Pancreas (tissue), 10 donors: ENCODE data around the gene PLXDC1. TPM values are rescaled to one million over a fixed set of nuclear protein-coding genes. Genes with fewer than 3 reads are reported as not detected.

Source experiments
- ATAC-seq, 4 donors: fragments of 200-7000 bp; cut with Tn5 transposase; one replicate each; pipeline versions ENCODE4 v1.8.0 to v1.9.1; 2020; ENCODE audit warnings: mild to moderate bottlenecking in 4 of 4, moderate library complexity in 4 of 4
- DNase-seq, 6 donors: peaks; one replicate each; pipeline ENCODE4 v3.0.0-alpha.2; 2020
- FAIRE-seq: peaks from 2 replicates; lab custom pipeline; 2012; peaks lifted over from hg19 to GRCh38; lab: Jason Lieb, UNC
- H3K27ac ChIP-seq, 4 donors: fragments of 200-600 bp; sonication (generic); 1 replicate in 3 of 4; 2 replicates in 1 of 4; pipeline versions ENCODE4 v1.5.0 to v1.8.0; 2020
- H3K27me3 ChIP-seq, 4 donors: fragments of 200-600 bp; one replicate each; pipeline ENCODE4 v1.8.0; 2021
- H3K36me3 ChIP-seq, 3 donors: fragments of 200-600 bp; sonication (generic) in 1 of 3; one replicate each; pipeline versions ENCODE4 v1.5.0 to v1.8.0; 2020 to 2021
- H3K4me1 ChIP-seq, 3 donors: fragments of 200-600 bp; one replicate each; pipeline ENCODE4 v1.8.0; 2021
- H3K4me3 ChIP-seq, 4 donors: fragments of 200-600 bp; sonication (generic) in 2 of 4; one replicate each; pipeline versions ENCODE4 v1.5.0 to v1.8.0; 2020 to 2021
- H3K9me3 ChIP-seq, 4 donors: fragments of 200-600 bp; one replicate each; pipeline ENCODE4 v1.8.0; 2021
- WGBS, 2 donors: extraction: QIAGEN DNeasy Blood & Tissue Kit; methylation state at CpG; one replicate each; pipeline ENCODE4 v1.1.7; 2013; 5-methylcytosine and 5-hydroxymethylcytosine counted together
- intact Hi-C, 3 donors: fragments of 100-400 bp; cut with DNase I; formaldehyde crosslinking; loops; one replicate each; pipeline versions ENCODE4 v1.11.1 to v1.14.2; 2022
- polyA plus RNA-seq, 2 donors: library from polyadenylated mRNA; stranded (reverse); fragments of 200-250 nt; gene quantifications; one replicate each; pipeline ENCODE4 v1.2.3, GENCODE V29; 2013
- total RNA-seq, 6 donors: library from RNA; stranded (reverse); fragmentation: NEBNext Ultra II Directional in 4 of 6; extraction: Animal tissue kit (Norgen Biotek cat#: 25700) in 4 of 6; gene quantifications; one replicate each; pipeline versions ENCODE4 v1.2.1 to v1.2.4, GENCODE V29; 2021 to 2023
- TF ChIP-seq, protein P1 (sequence below), 4 donors: fragments of 200-600 bp; sonication (generic) in 3 of 4; IDR thresholded peaks; one replicate each; pipeline versions ENCODE4 v1.5.0 to v1.8.0; 2021; ENCODE audit warnings: antibody characterized with exemption in 4 of 4
- donor health status: healthy with polysubstance abuse.
- donor health status: DM: no; HTN: no; CAD: no; lungs with moderate emphysema.
- donor health status: DM: no; HTN: no; CAD: no.
- donor health status: control.
- donor health status: control.
- donor health status: Bipolar disorder and iron deficiency.
- donor health status: DM: yes; HTN: yes; CAD: no.
- donor health status: DM: no; HTN: no; CAD: no.
- donor health status: DM: no; HTN: no; CAD: no.
- donor health status: DM: yes; HTN: yes; CAD: no.

PLXDC1 gene
- total and polyA plus RNA-seq, 8 donors, result 0.88 to 5.6 (median 1.9) TPM

GRCh38 chr17:39192901-39193300 lies 41.5 kb upstream of the PLXDC1 start:
- intact Hi-C loops, result no loop called here
- no peak for FAIRE-seq
- H3K9me3 ChIP-seq, result no peaks in the 10 kb centered on the region
- no peak overlapping the region for H3K27ac ChIP-seq
- H3K27me3 ChIP-seq, result no peaks in the 10 kb centered on the region
- H3K4me1 ChIP-seq, result no peaks in the 10 kb centered on the region
- TF ChIP-seq, protein P1, sequence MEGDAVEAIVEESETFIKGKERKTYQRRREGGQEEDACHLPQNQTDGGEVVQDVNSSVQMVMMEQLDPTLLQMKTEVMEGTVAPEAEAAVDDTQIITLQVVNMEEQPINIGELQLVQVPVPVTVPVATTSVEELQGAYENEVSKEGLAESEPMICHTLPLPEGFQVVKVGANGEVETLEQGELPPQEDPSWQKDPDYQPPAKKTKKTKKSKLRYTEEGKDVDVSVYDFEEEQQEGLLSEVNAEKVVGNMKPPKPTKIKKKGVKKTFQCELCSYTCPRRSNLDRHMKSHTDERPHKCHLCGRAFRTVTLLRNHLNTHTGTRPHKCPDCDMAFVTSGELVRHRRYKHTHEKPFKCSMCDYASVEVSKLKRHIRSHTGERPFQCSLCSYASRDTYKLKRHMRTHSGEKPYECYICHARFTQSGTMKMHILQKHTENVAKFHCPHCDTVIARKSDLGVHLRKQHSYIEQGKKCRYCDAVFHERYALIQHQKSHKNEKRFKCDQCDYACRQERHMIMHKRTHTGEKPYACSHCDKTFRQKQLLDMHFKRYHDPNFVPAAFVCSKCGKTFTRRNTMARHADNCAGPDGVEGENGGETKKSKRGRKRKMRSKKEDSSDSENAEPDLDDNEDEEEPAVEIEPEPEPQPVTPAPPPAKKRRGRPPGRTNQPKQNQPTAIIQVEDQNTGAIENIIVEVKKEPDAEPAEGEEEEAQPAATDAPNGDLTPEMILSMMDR (IDR thresholded peaks at IDR 0.05), result no peak
- no peak overlapping the region for H3K4me3 ChIP-seq
- DNase-seq, result no peak
- H3K36me3 ChIP-seq, result no peaks in the 10 kb centered on the region
- WGBS, 2 donors, result 92% methylated on average over 15 to 16 of the region's 16 CpGs
- ATAC-seq, result no peak

GRCh38 chr17:39191750-39192510 lies 40.5 kb upstream of the PLXDC1 start:
- H3K9me3 ChIP-seq, result no peaks in the 10 kb centered on the region
- H3K4me3 ChIP-seq, result no peak overlapping the region
- no peaks in the 10 kb centered on the region for H3K27me3 ChIP-seq
- intact Hi-C loops, result no loop called here
- no peaks in the 10 kb centered on the region for H3K4me1 ChIP-seq
- ATAC-seq (no peak), FAIRE-seq (no peak), DNase-seq (no peak)
- 86 to 88% methylated on average over 9 of the region's 9 CpGs for WGBS, 2 donors
- TF ChIP-seq, protein P1 (IDR thresholded peaks at IDR 0.05), result no peak
- no peaks in the 10 kb centered on the region for H3K36me3 ChIP-seq
- H3K27ac ChIP-seq, result no peak overlapping the region

DNA sequence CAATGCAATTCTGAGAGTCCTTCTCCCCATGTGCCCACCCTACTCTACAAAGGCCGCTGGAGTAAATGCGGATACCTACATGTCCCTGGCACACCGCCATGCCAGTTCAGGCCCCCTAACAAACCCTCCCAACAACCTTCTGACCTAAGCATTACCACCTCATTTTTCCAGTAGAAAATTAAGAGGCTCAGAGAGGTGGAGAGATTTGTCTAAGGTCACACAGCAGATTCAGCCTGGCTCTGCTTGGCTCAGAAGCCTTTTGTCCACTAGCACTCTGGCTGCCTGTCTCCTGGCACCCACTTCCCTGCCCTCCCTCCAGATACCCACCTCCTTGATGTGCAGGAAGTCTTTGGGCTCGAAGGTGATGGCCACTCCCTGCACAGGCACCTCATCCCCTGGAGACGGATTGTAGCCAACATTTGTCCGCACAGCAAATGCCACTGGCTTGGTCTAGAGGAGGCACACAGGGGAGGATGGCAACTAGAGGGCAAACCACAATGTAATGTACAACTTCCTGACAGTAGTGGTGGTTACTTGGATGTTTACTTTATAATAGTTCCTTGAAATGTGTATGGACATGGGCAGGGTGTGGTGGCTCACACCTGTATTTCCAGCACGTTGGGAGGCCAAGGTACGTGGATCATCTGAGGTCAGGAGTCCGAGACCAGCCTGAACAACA lies 35.9 kb upstream of the PLXDC1 start:
- no peaks in the 10 kb centered on the region for H3K36me3 ChIP-seq
- FAIRE-seq (no peak), DNase-seq (no peak), ATAC-seq (no peak)
- no peaks in the 10 kb centered on the region for H3K9me3 ChIP-seq
- H3K27ac ChIP-seq, result no peak overlapping the region
- H3K4me3 ChIP-seq, result no peak overlapping the region
- H3K27me3 ChIP-seq, result no peaks in the 10 kb centered on the region
- 92 to 97% methylated on average over 9 of the region's 9 CpGs for WGBS, 2 donors
- intact Hi-C loops, result no loop called here
- H3K4me1 ChIP-seq, result no peaks in the 10 kb centered on the region
- TF ChIP-seq, protein P1 (IDR thresholded peaks at IDR 0.05), result no peak

GRCh38 chr17:39186481-39187002 lies 35.1 kb upstream of the PLXDC1 start:
- WGBS, 2 donors, result 85% methylated on average over 15 of the region's 15 CpGs
- Histone ChIP-seq H3K27ac (no peak overlapping the region), H3K36me3 (no peaks in the 10 kb centered on the region), H3K4me1 (no peaks in the 10 kb centered on the region), H3K9me3 (no peaks in the 10 kb centered on the region), H3K27me3 (no peaks in the 10 kb centered on the region), H3K4me3 (no peak overlapping the region)
- FAIRE-seq (no peak), DNase-seq (no peak), ATAC-seq (no peak)
- intact Hi-C loops, result no loop called here
- TF ChIP-seq, protein P1 (IDR thresholded peaks at IDR 0.05), result no peak
